Endothelial cell of umbilical vein (primary cell): Measurements from ENCODE around the gene VMP1. TPM values are rescaled to one million over a fixed set of nuclear protein-coding genes. Genes with fewer than 3 reads are reported as not detected.

ENCODE experiments used
- BruUV-seq: library from RNA; stranded (reverse); fragments of 400-500 nt; replicated peaks from 2 replicates; lab custom pipeline; 2021; lab: Mats Ljungman, UMichigan
- CTCF ChIA-PET: fragments of 300-600, 350-600 bp; sonication (Branson Sonifier 250); formaldehyde crosslinking; loops from one replicate; lab custom pipeline; 2021; ENCODE audit warnings: antibody characterized with exemption, inconsistent platforms; lab: Charles Lee
- POLR2A ChIA-PET: fragments of 300-600, 350-600 bp; sonication (Branson Sonifier 250); formaldehyde crosslinking; loops from one replicate; lab custom pipeline; 2021; ENCODE audit warnings: antibody characterized with exemption, inconsistent platforms; lab: Charles Lee
- DNase-seq: peaks from one replicate; pipeline ENCODE4 v3.0.0-alpha.2; 2011; ENCODE audit warnings: low read depth, low spot score
- FAIRE-seq: peaks from 2 replicates; lab custom pipeline; 2011; peaks lifted over from hg19 to GRCh38; lab: Jason Lieb, UNC
- H2AFZ ChIP-seq: 2 replicates; pipeline ENCODE4 v1.6.0; 2012; ENCODE audit warnings: low read depth, low read length, control low read depth, inconsistent platforms
- H3K27ac ChIP-seq: 2 replicates; pipeline ENCODE4 v1.5.1; 2011; ENCODE audit warnings: low read depth, mild to moderate bottlenecking, control low read depth, low read length, moderate library complexity; ENCODE audit not compliant: insufficient read depth
- H3K27me3 ChIP-seq, 2 experiments: 2 replicates each; pipeline versions ENCODE4 v1.6.0 to v1.6.1; 2011; ENCODE audit warnings: low read length in 2 of 2, mixed read lengths in 1 of 2; ENCODE audit not compliant: control insufficient read depth in 2 of 2, insufficient read depth in 2 of 2
- H3K36me3 ChIP-seq, 2 experiments: 2 replicates in 1 of 2; 3 replicates in 1 of 2; pipeline ENCODE4 v1.5.1; 2011; ENCODE audit warnings: low read length in 2 of 2, mild to moderate bottlenecking in 1 of 2, moderate library complexity in 1 of 2; ENCODE audit not compliant: control insufficient read depth in 2 of 2, insufficient read depth in 2 of 2; ENCODE audit errors: extremely low read depth in 1 of 2
- H3K4me1 ChIP-seq: 3 replicates; pipeline ENCODE4 v1.5.1; 2011; ENCODE audit warnings: mild to moderate bottlenecking, low read length; ENCODE audit not compliant: control insufficient read depth, insufficient read depth; ENCODE audit errors: extremely low read depth
- H3K4me2 ChIP-seq: 2 replicates; pipeline ENCODE4 v1.6.1; 2011; ENCODE audit warnings: low read length, control low read depth, mixed read lengths; ENCODE audit not compliant: insufficient read depth
- H3K4me3 ChIP-seq, 3 experiments: fragments of 200-600 bp in 1 of 3; sonication (generic), shearing (Covaris generic) in 1 of 3; replicated peaks in 1 of 3; 2 replicates each; pipeline ENCODE4 v1.5.1; 2011 to 2016; ENCODE audit warnings: control low read depth in 3 of 3, low read length in 3 of 3, mild to moderate bottlenecking in 2 of 3, inconsistent platforms in 1 of 3, low read depth in 1 of 3, moderate library complexity in 1 of 3; ENCODE audit not compliant: insufficient read depth in 1 of 3
- H3K79me2 ChIP-seq: 2 replicates; pipeline ENCODE4 v1.6.0; 2012; ENCODE audit warnings: low read length, inconsistent platforms; ENCODE audit not compliant: control insufficient read depth, insufficient read depth
- H3K9ac ChIP-seq: replicated peaks from 2 replicates; pipeline ENCODE3; 2011; ENCODE audit warnings: low read length, control low read depth; ENCODE audit not compliant: insufficient read depth; ENCODE audit errors: extremely low read depth
- H3K9me1 ChIP-seq: replicated peaks from 3 replicates; pipeline ENCODE4 v1.6.0; 2011; ENCODE audit warnings: mild to moderate bottlenecking, low read length; ENCODE audit not compliant: control insufficient read depth, insufficient read depth; ENCODE audit errors: extremely low read depth
- H3K9me3 ChIP-seq: replicated peaks from 2 replicates; pipeline ENCODE4 v1.5.1; 2012; ENCODE audit warnings: low read length, inconsistent platforms; ENCODE audit not compliant: control insufficient read depth, insufficient read depth
- H4K20me1 ChIP-seq: replicated peaks from 2 replicates; pipeline ENCODE3; 2011; ENCODE audit warnings: mild to moderate bottlenecking, low read length; ENCODE audit not compliant: control insufficient read depth, insufficient read depth; ENCODE audit errors: extremely low read depth
- CTCF ChIP-seq, 2 donors: IDR thresholded peaks; 1 replicate in 1 of 2; 2 replicates in 1 of 2; pipeline ENCODE4 v1.5.1; 2011; ENCODE audit warnings: low read length in 2 of 2, mild to moderate bottlenecking in 2 of 2, moderate library complexity in 2 of 2, control low read depth in 1 of 2, inconsistent platforms in 1 of 2, low read depth in 1 of 2; ENCODE audit not compliant: insufficient read depth in 1 of 2; ENCODE audit errors: extremely low read depth in 1 of 2
- FOS ChIP-seq: IDR thresholded peaks from 2 replicates; pipeline ENCODE4 v1.6.1; 2011; ENCODE audit warnings: mild to moderate bottlenecking, low read length, moderate library complexity, borderline replicate concordance; ENCODE audit not compliant: insufficient read depth
- MAX ChIP-seq: IDR thresholded peaks from 2 replicates; pipeline ENCODE4 v1.6.1; 2011; ENCODE audit not compliant: insufficient read depth, insufficient read length
- dilution Hi-C: fragments of 300-500 bp; cut with MboI; formaldehyde crosslinking; loops from one replicate; pipeline ENCODE4 v1.15.0; 2019; ENCODE audit warnings: low sequenced_read_pairs; ENCODE audit not compliant: extremely low pct_ligation_motif_present
- intact Hi-C: fragments of 100-400 bp; cut with micrococcal nuclease; formaldehyde crosslinking; loops from one replicate; pipeline ENCODE4 v1.10.0; 2022
- polyA plus RNA-seq, 4 experiments: library from polyadenylated mRNA; depleted of rRNA in 3 of 4; stranded (reverse) in 3 of 4; unstranded in 1 of 4; fragments of >200 nt; gene quantifications; 2 replicates each; pipeline versions ENCODE4 v1.2.1 to v1.2.3, GENCODE V29; 2011 to 2012; ENCODE audit warnings: missing spikeins in 1 of 4
- total RNA-seq: library from RNA; stranded (reverse); gene quantifications from 2 replicates; pipeline ENCODE4 v1.2.3, GENCODE V29; 2021

The VMP1 gene
- total and polyA plus RNA-seq, 2 donors (not counting 3 experiments of a cell fraction or from before 2014, with no cell fraction given), result 138 to 270 TPM

- no peak overlapping the region for H3K4me2 ChIP-seq
- dilution Hi-C loops, result no loop called here
- H3K79me2 ChIP-seq, result no peaks in the 10 kb centered on the region
- no peak overlapping the region for H3K4me3 ChIP-seq
- no peaks in the 10 kb centered on the region for H4K20me1 ChIP-seq
- no peak overlapping the region for H3K9ac ChIP-seq
- peaks cover 14% of the 10 kb centered on the region for H3K4me1 ChIP-seq
- no peak for TF ChIP-seq FOS
- TF ChIP-seq CTCF (IDR thresholded peaks at IDR 0.05; ENCODE audit: extremely low read depth in 1 of 2, insufficient read depth in 1 of 2, low read depth in 1 of 2, low read length in 2 of 2), result peak; percentile 29 to 45
- H3K9me3 ChIP-seq, result no peaks in the 10 kb centered on the region
- BruUV-seq, result no TSS peak
- no peak overlapping the region for H2AFZ ChIP-seq
- CTCF ChIA-PET, result interaction anchor here (0.6 to 2.0 kb wide), 50 partner anchors 9 to 549 kb away, joined by 3 to 55 read pairs (median 6); partner anchors contain the start of genes CLTC, PTRH2 and VMP1
- POLR2A ChIA-PET, result interaction anchor here (0.5 to 1.4 kb wide), 6 partner anchors 7 to 156 kb away, joined by 3 to 15 read pairs (median 4); no protein-coding TSS in a partner anchor
- no peaks in the 10 kb centered on the region for H3K9me1 ChIP-seq
- DNase-seq (peak; percentile 76), FAIRE-seq (peak; percentile 69)
- no peaks in the 10 kb centered on the region for H3K27me3 ChIP-seq
- no peak overlapping the region for H3K27ac ChIP-seq
- H3K36me3 ChIP-seq, result no peaks in the 10 kb centered on the region
- intact Hi-C loops, result loop anchor here (1.0 to 10.0 kb wide), 3 partner anchors 106 to 175 kb away; no protein-coding TSS in a partner anchor
Measured at GRCh38 chr17:59859444-59860025, 152.1 kb downstream of the VMP1 start.

GRCh38 chr17:59863616-59864015, 156.2 kb downstream of the VMP1 start:
- no peaks in the 10 kb centered on the region for H4K20me1 ChIP-seq
- no peak overlapping the region for H3K4me2 ChIP-seq
- H3K27ac ChIP-seq, result no peak overlapping the region
- H3K9me1 ChIP-seq, result no peaks in the 10 kb centered on the region
- CTCF ChIA-PET, result interaction anchor here (1.3 kb wide), 1 partner anchor 109 kb away, joined by 3 read pairs; no protein-coding TSS in a partner anchor
- TF ChIP-seq MAX, result no peak
- POLR2A ChIA-PET, result no interaction called here
- H2AFZ ChIP-seq, result no peak overlapping the region
- H3K4me3 ChIP-seq, result no peak overlapping the region
- DNase-seq, result no peak
- H3K9me3 ChIP-seq, result no peaks in the 10 kb centered on the region
- no peaks in the 10 kb centered on the region for H3K4me1 ChIP-seq
- dilution Hi-C loops (no loop called here), intact Hi-C loops (loop anchor here (10.0 kb wide), 1 partner anchor 171 kb away; no protein-coding TSS in a partner anchor)
- no peaks in the 10 kb centered on the region for H3K36me3 ChIP-seq
- no peaks in the 10 kb centered on the region for H3K79me2 ChIP-seq
- no peak for FAIRE-seq
- no peaks in the 10 kb centered on the region for H3K27me3 ChIP-seq
- no peak overlapping the region for H3K9ac ChIP-seq
- no TSS peak for BruUV-seq
